Stomach (tissue), 9 donors: ENCODE data around the gene CTBP1. TPM values are rescaled to one million over a fixed set of nuclear protein-coding genes. Genes with fewer than 3 reads are reported as not detected.

Experiments used
- DNase-seq, 2 donors: peaks; one replicate each; pipeline versions ENCODE4 v3.0.0 to v3.0.0-alpha.2; 2013 to 2019
- H3K27ac ChIP-seq, 5 donors: fragments of 200-600 bp in 4 of 5; sonication (generic) in 4 of 5; one replicate each; pipeline ENCODE4 v1.5.1; 2013 to 2019; ENCODE audit warnings: mild to moderate bottlenecking in 1 of 5, moderate library complexity in 1 of 5
- H3K27me3 ChIP-seq, 3 donors: fragments of 200-600 bp; sonication (generic); one replicate each; pipeline ENCODE4 v1.5.1; 2017 to 2019; ENCODE audit warnings: mixed run types in 1 of 3
- H3K36me3 ChIP-seq, 4 donors: fragments of 200-600 bp; sonication (generic); 1 replicate in 3 of 4; 2 replicates in 1 of 4; pipeline ENCODE4 v1.5.1; 2016 to 2019
- H3K4me1 ChIP-seq, 4 donors: fragments of 200-600 bp; sonication (generic); one replicate each; pipeline ENCODE4 v1.5.1; 2016 to 2019
- H3K4me3 ChIP-seq, 4 donors: fragments of 200-600 bp; sonication (generic) in 3 of 4; one replicate each; pipeline ENCODE4 v1.5.1; 2016 to 2019; ENCODE audit warnings: mild to moderate bottlenecking in 1 of 4
- H3K9me3 ChIP-seq, 4 donors: fragments of 200-600 bp; sonication (generic); one replicate each; pipeline ENCODE4 v1.5.1; 2016 to 2019
- EP300 ChIP-seq: sonication (generic); formaldehyde crosslinking; IDR thresholded peaks from one replicate; pipeline ENCODE4 v1.6.1; 2017; ENCODE audit warnings: antibody characterized with exemption
- POLR2A ChIP-seq, 4 donors: fragments of 450-650 bp; IDR thresholded peaks; one replicate each; pipeline ENCODE4 v1.6.1; 2016; ENCODE audit warnings: antibody characterized with exemption in 4 of 4, control low read depth in 2 of 4, mild to moderate bottlenecking in 1 of 4, moderate library complexity in 1 of 4
- POLR2AphosphoS5 ChIP-seq, 3 donors: sonication (generic); formaldehyde crosslinking; IDR thresholded peaks; one replicate each; pipeline ENCODE4 v1.6.1; 2016; ENCODE audit warnings: antibody characterized with exemption in 3 of 3
- WGBS, 5 donors: extraction: QIAGEN DNeasy Blood & Tissue Kit in 3 of 5; methylation state at CpG; one replicate each; pipeline versions ENCODE4 v1.1.5 to v1.1.7; 2013 to 2018; 5-methylcytosine and 5-hydroxymethylcytosine counted together
- intact Hi-C: fragments of 100-400 bp; cut with DNase I; formaldehyde crosslinking; loops from one replicate; pipeline ENCODE4 v1.15.1; 2023; ENCODE audit warnings: low total_unique reads
- polyA plus RNA-seq, 3 donors: library from polyadenylated mRNA; stranded (reverse); fragments of 200-250 nt; gene quantifications; one replicate each; pipeline ENCODE4 v1.2.3, GENCODE V29; 2013
- total RNA-seq, 5 donors: library from RNA; depleted of rRNA; stranded (reverse); fragments of >200 nt; gene quantifications; one replicate each; pipeline versions ENCODE4 v1.1.0 to v1.2.3, GENCODE V29; 2014 to 2016
- TF ChIP-seq, protein P1 (sequence below), 7 experiments: fragments of 450-650 bp in 4 of 7; fragments of 200-600 bp in 3 of 7; sonication (generic) in 3 of 7; IDR thresholded peaks; one replicate each; pipeline ENCODE4 v1.5.1; 2016 to 2019; ENCODE audit warnings: antibody characterized with exemption in 7 of 7, control low read depth in 2 of 7, mild to moderate bottlenecking in 1 of 7
- donor health status: healthy with polysubstance abuse.
- donor health status: Bipolar disorder and iron deficiency.
- donor health status: healthy.

The CTBP1 gene
- total and polyA plus RNA-seq, 8 donors = 72.7 to 415 (median 95.1) TPM

DNA sequence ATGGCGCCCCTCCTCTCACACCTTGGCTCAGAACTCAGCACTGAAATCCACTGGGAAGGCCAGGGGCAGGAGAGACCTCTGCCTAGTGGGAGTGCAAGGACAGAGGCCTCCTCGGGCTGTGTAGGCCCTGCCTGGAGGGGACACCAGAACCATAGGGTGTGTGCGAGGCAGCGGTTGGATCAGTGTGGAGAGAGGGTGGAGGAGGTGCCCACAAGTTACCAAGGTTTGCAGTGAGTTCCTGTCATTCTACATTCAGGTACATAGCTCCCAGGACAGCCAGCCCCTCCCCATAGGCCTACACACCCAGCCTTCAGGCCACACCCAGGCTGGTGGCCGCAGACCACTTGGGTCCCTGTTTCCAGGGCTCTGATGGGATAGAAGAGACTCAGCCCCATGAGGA, 57.3 kb downstream of the CTBP1 start:
- Histone ChIP-seq H3K9me3 (no peaks in the 10 kb centered on the region), H3K4me3 (no peak overlapping the region), H3K27ac (peak overlapping the region; percentile 52 to 95 (median 87)), H3K27me3 (no peaks in the 10 kb centered on the region), H3K36me3 (no peaks in the 10 kb centered on the region), H3K4me1 (peaks cover 33 to 53% (median 46%) of the 10 kb centered on the region in 4 donors)
- no peak for TF ChIP-seq EP300
- TF ChIP-seq POLR2AphosphoS5 (IDR thresholded peaks at IDR 0.05) = no peak
- TF ChIP-seq, protein P1, sequence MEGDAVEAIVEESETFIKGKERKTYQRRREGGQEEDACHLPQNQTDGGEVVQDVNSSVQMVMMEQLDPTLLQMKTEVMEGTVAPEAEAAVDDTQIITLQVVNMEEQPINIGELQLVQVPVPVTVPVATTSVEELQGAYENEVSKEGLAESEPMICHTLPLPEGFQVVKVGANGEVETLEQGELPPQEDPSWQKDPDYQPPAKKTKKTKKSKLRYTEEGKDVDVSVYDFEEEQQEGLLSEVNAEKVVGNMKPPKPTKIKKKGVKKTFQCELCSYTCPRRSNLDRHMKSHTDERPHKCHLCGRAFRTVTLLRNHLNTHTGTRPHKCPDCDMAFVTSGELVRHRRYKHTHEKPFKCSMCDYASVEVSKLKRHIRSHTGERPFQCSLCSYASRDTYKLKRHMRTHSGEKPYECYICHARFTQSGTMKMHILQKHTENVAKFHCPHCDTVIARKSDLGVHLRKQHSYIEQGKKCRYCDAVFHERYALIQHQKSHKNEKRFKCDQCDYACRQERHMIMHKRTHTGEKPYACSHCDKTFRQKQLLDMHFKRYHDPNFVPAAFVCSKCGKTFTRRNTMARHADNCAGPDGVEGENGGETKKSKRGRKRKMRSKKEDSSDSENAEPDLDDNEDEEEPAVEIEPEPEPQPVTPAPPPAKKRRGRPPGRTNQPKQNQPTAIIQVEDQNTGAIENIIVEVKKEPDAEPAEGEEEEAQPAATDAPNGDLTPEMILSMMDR (IDR thresholded peaks at IDR 0.05) = no peak
- no peak for TF ChIP-seq POLR2A (IDR thresholded peaks at IDR 0.05)
- 42 to 92% (median 53%) methylated on average over 1 to 5 of the region's 5 CpGs for WGBS, 5 donors
- DNase-seq = peak in 1 of 2 donors; percentile 27
- intact Hi-C loops = no loop called here

GRCh38 chr4:1187182-1187581, 61.7 kb downstream of the CTBP1 start:
- Histone ChIP-seq H3K36me3 (no peaks in the 10 kb centered on the region), H3K27ac (peak overlapping the region in 1 of 5 donors; percentile 36), H3K4me1 (peaks cover 8 to 42% (median 20%) of the 10 kb centered on the region in 4 donors), H3K9me3 (no peaks in the 10 kb centered on the region), H3K4me3 (no peak overlapping the region), H3K27me3 (no peaks in the 10 kb centered on the region)
- intact Hi-C loops = no loop called here
- peak; percentile 27 to 44 for DNase-seq
- 14 to 45% (median 31%) methylated on average over 1 of the region's 1 CpG for WGBS, 5 donors
- TF ChIP-seq POLR2AphosphoS5 (IDR thresholded peaks at IDR 0.05) = no peak
- TF ChIP-seq, protein P1 (IDR thresholded peaks at IDR 0.05) = no peak
- TF ChIP-seq POLR2A (IDR thresholded peaks at IDR 0.05) = no peak
- no peak for TF ChIP-seq EP300

GRCh38 chr4:1183985-1184773, 64.8 kb downstream of the CTBP1 start:
- peaks cover 3 to 31% (median 11%) of the 10 kb centered on the region in 4 donors for H3K4me1 ChIP-seq
- intact Hi-C loops = no loop called here
- no peak overlapping the region for H3K4me3 ChIP-seq
- H3K27me3 ChIP-seq = no peaks in the 10 kb centered on the region
- no peaks in the 10 kb centered on the region for H3K36me3 ChIP-seq
- WGBS, 5 donors = 58 to 63% (median 62%) methylated on average over 6 of the region's 6 CpGs
- H3K9me3 ChIP-seq = peaks cover 0 to 5% (median 0%) of the 10 kb centered on the region in 4 donors
- TF ChIP-seq, protein P1 (IDR thresholded peaks at IDR 0.05) = no peak
- no peak for TF ChIP-seq EP300
- TF ChIP-seq POLR2AphosphoS5 (IDR thresholded peaks at IDR 0.05) = no peak
- no peak for TF ChIP-seq POLR2A (IDR thresholded peaks at IDR 0.05)
- H3K27ac ChIP-seq = peak overlapping the region in 3 of 5 donors; percentile 46 to 56 (median 48)
- peak; percentile 16 to 26 for DNase-seq

DNA sequence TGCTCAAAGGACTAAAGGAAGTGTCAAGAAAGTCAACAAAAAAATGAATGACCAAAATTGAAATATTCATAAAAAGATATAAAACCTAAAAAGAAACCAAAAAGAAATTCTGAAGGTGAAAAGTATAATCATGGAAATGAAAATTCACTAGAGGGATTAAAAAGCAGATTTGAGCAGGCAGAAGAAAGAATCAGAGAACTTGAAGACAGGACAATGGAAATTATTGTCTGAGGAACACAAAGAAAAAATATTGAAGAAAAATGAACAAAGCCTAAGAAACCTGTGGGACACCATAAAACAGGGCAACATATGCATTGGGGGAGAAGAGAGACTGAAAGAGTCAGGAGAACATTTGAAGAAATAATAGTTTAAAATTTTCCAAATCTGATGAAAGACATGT, 66.6 kb downstream of the CTBP1 start:
- no peak for DNase-seq

More for the DNA sequence above, 66.6 kb downstream of the CTBP1 start:
- Histone ChIP-seq H3K4me3 (no peak overlapping the region), H3K36me3 (no peaks in the 10 kb centered on the region), H3K9me3 (peaks cover 0 to 5% (median 0%) of the 10 kb centered on the region in 4 donors), H3K27me3 (no peaks in the 10 kb centered on the region), H3K27ac (no peak overlapping the region), H3K4me1 (peaks cover 5 to 33% (median 26%) of the 10 kb centered on the region in 4 donors)
- intact Hi-C loops = no loop called here
- TF ChIP-seq POLR2A (IDR thresholded peaks at IDR 0.05) (no peak), POLR2AphosphoS5 (IDR thresholded peaks at IDR 0.05) (no peak), EP300 (no peak)
- TF ChIP-seq, protein P1 (IDR thresholded peaks at IDR 0.05) = no peak
